Vagina (tissue), 2 donors: ENCODE results near the gene AVPR1B.

ENCODE experiments used
- POLR2A ChIP-seq, 2 donors: fragments of 450-650 bp; IDR thresholded peaks; one replicate each; pipeline ENCODE4 v1.6.1; 2017; ENCODE audit warnings: antibody characterized with exemption in 2 of 2, mild to moderate bottlenecking in 2 of 2, moderate library complexity in 2 of 2
- TF ChIP-seq, protein P1 (sequence below), 3 experiments: fragments of 450-650 bp in 2 of 3; fragments of 200-600 bp in 1 of 3; sonication (generic) in 1 of 3; IDR thresholded peaks; one replicate each; pipeline ENCODE4 v1.5.1; 2017 to 2019; ENCODE audit warnings: antibody characterized with exemption in 3 of 3, mild to moderate bottlenecking in 2 of 3, moderate library complexity in 2 of 3

GRCh38 chr1:206103979-206104378, 13.2 kb downstream of the AVPR1B start:
- TF ChIP-seq POLR2A (IDR thresholded peaks at IDR 0.05): no peak
- TF ChIP-seq, protein P1, sequence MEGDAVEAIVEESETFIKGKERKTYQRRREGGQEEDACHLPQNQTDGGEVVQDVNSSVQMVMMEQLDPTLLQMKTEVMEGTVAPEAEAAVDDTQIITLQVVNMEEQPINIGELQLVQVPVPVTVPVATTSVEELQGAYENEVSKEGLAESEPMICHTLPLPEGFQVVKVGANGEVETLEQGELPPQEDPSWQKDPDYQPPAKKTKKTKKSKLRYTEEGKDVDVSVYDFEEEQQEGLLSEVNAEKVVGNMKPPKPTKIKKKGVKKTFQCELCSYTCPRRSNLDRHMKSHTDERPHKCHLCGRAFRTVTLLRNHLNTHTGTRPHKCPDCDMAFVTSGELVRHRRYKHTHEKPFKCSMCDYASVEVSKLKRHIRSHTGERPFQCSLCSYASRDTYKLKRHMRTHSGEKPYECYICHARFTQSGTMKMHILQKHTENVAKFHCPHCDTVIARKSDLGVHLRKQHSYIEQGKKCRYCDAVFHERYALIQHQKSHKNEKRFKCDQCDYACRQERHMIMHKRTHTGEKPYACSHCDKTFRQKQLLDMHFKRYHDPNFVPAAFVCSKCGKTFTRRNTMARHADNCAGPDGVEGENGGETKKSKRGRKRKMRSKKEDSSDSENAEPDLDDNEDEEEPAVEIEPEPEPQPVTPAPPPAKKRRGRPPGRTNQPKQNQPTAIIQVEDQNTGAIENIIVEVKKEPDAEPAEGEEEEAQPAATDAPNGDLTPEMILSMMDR (IDR thresholded peaks at IDR 0.05): no peak
